ENCODE data around the gene CCDC89.

CCDC89 gene

DNA sequence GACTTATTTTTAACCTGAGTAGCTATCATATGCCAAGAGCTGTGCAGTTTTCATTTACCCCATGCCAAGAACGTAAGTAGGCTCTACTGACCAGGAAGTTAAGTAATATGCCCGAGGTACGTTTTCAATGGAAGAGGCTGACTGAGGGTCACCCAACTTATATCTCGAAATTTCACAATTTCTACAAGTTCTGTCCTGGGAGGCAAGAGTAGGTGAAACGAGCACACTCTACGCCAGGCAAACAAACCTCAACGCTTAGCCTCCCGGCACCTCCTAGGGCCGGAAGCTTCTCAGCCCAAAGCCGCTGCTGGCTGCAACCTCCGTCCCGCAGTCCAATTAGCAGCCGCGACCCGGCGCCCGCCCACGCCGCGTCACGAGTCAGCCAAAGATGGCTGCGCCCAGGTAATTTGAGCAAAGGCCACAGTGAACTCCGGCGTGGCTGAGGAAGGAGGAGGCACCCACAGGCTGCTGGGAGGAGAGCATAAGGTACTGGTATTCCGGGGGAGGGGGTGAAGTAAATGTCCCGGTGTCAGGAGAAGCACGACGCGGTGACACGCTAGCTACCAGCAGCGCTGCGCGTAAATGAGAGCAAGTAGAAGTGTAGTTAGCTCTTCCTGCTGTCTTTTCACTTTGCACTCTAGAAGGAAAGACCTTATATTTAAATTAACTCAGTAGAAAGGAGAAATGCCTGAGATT, 38.2 kb downstream of the CCDC89 start, which contains the start of gene TMEM126A:
TSS of gene TMEM126A (plus strand) at position 364 of the 696 bp plus-strand sequence. CDS start 2,289 bp downstream, outside the sequence.
- peak; percentile 88 to 90 for DNase-seq

DNA sequence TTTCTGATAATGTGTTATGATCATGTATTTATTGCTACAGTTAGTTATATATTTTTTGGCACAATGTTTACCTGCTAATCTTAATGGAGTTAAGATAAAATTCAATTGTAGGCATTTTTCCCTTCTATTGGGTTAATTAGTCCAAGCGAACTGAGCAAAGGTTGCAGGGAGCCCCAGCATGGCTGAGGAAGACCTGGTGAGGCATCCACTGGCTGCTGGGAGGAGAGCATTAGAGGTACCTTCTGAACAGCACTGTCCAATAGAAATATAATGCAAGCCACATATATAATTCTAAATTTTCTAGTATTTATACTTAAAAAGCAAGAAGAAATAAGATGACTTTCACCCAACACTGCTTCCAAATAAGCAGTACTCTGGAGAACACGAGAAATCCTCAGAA, 38.9 kb downstream of the CCDC89 start:
- no peak for DNase-seq

DNA sequence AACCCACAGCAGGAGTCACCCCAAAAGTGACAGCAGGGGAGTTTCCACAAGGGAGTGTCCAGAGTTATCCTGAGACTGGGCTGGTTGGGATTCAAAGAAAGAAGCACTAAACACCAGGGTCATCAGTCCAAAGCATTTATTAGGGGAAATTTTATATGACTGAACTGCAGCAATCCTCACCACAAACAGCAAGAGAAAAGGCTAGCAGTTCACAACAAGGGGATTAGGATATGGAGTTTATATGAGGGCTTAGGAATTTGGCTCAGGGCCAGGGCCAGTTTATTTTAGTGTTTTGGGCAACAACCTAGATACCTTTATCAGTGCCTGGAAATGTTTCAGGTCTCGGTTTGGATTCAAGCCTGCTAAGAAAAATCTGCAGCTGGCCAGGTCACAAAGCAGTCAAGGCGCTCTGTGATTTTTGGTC, 42.8 kb downstream of the CCDC89 start:
- DNase-seq = no peak

DNA sequence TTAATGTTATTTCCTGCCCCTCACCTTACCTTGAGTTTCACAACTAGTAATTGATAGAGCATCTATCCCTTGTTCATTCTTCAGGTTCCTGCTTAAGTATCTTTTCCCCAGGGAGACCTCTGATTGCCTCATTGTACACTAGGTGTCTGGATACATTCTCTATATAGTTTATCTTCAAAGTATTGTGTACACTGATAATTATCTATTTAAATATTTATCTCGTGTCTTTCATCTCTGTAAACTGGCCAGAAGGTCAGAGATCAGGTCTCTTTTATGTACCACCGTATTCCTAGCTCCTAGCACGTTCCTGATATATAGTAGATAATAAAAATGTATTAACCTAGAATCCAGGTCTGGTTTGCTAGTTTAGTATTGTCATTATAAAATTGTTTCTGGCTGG, 51.2 kb downstream of the CCDC89 start:
- DNase-seq = no peak

Data from stimulated activated CD4-positive, alpha-beta T cell treated with anti-CD3 and anti-CD28 coated beads, Interleukin-2, amount 100 ng/mL, for 48 hours (primary cell).